Bone marrow (tissue), 2 donors: ENCODE results near the gene C14orf132.
"Not testable (repeated sequence)": the region's sequence is repeated elsewhere in the genome, so short reads cannot be mapped to it uniquely, and the experiment has no call there.

Experiments
- DNase-seq, 2 donors: peaks; one replicate each; lab custom pipeline; 2025; lab: John Stamatoyannopoulos, UW

C14orf132 gene

DNA sequence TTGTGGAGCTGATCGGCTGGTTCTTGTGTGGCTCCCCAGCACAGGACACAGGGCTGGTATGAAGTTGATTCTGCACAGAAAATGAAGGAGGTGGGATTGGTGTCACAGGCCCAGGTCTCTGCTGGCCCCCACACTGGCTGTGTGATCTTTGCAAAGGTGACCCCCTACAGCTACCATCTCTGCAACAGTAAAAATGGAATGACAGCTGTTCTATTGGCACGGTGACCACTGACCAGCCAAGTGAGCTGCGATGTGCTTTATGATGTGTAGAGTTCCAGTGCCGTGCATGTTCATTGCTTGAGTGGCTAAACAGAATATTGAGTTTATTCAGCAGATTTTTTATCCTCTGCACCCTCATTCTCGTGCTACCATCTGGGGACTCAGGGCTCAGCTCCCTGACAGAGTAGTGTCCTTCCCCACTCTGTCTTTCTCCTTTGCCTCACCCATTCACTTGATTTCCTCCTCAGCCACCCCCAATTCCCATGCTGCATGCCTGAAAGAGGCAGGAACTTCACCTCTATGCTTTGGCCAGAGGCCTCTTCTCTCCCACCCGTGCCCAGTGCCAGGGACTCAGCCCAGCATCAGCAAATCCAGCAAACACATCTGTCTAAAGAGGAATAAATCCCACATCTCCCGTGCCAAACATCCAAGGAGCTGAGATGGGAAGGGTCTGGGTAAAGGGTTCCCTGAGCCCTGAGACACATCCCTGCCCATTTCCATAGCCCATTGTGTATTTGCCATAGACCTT, 21.2 kb downstream of the C14orf132 start:
- no peak for DNase-seq

DNA sequence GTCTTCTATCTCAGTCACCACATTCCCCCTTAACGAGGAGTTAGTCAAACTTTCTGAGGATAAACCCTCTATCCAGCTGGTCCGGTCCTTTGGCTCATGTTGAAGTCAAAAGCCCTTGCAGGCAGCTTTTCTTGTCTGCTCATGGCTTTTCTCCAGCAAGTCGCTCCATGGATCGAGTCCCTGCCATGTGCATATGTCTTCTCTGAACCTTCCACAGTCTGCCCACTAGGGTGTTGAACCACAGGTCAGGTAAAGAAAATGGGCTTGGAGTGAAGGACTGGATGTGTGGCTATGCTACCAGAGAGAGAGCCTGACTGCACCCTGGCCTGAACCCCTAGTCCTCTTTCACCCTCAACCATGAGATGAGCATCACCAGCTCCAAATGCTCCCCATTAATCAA, 22.8 kb downstream of the C14orf132 start:
- no peak for DNase-seq

DNA sequence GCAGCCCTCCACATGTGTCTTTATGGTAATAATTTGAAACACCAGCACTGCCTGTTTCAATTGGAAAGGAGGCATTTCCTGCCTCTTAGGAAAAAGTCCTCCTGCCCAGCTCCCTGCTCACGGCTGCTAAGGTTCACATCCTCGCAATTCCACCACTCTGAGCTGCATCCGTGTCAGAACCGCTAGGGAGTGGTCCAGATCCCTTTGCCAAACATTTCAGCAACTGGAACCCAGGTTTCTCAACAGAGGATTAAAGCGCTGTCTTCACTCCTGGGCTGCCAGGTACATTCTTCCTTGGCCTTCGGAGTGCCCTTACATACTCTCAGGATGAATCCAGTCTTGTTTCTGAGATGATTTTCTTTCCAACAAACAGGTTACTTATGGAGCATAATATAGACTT, 23.3 kb downstream of the C14orf132 start:
- DNase-seq = no peak

DNA sequence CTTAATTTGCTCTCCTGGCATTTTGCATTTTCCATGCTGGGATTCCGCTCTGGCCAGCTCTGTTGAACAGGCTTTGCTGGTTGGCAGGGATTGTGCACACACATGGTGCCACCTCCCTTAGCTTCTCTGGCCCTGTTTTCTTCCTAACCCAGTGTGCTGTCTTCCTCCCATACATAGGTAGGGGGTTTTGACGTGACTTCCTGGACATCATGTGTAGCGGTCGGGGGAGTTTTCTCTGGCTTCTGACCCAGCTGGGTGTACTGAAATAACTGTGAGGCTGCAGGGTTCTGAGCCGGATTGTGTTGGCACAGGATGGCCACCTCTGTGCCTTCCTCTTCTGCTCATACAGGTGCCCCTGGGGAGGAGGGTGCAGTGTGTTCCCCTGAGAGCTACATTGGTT, 25.7 kb downstream of the C14orf132 start:
- no peak for DNase-seq

DNA sequence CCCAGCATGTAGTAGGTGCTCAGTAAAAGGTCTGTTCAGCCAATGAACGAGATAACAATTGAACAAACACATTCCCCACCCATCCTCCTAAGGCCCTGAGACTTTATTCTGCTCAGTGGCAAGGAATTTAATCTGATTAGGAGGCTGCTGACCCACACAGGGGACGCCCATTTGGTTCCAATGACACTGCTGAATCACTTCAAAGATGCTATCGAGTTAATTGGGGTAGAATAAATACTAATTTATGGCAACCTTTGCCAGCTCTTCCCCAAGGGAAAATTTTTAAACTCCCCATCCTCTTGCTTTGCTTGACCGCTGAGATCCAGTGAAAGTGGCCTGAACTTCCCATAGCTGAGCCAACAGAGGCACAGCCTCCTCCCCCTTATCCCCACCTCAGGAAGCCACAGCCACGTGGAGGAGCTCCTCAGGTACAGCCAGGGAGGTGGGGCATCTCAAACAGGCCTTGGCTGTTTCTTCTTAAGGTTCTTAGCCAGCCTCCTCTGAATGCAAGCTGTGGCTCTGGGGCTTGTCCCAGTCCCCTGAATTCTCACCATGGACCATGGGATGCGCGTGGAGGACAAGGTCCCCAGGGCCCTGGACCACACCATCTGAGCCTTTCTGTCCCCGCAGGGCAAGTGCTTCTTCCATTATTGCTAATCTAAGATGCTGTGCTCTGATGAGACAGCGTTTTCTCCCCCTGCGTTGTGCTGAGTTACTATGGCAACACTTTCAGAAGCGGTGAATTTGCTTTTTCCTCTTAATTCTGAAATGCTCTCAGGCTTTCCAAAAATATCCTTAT, 26.7 kb downstream of the C14orf132 start:
- DNase-seq = no peak

DNA sequence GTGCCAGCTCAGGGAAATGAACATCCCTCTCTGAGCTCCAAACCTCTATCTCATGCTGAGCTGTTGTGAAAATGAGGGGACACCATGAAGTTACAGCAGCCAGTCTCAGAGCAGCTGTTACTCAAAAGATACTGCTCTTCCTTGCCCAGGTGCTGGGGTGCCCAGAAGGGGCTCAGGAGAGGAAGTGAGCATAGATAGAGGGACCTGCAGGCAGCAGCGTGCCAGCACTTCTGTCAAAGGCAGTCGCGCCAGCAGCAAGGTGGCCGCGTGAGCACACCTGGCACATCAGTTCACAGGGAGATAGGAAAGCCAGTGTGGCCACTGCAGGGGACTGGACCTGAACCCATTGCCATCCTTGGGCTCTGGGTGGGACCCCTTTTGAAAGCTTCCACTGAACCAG, 27.8 kb downstream of the C14orf132 start:
- no peak for DNase-seq

DNA sequence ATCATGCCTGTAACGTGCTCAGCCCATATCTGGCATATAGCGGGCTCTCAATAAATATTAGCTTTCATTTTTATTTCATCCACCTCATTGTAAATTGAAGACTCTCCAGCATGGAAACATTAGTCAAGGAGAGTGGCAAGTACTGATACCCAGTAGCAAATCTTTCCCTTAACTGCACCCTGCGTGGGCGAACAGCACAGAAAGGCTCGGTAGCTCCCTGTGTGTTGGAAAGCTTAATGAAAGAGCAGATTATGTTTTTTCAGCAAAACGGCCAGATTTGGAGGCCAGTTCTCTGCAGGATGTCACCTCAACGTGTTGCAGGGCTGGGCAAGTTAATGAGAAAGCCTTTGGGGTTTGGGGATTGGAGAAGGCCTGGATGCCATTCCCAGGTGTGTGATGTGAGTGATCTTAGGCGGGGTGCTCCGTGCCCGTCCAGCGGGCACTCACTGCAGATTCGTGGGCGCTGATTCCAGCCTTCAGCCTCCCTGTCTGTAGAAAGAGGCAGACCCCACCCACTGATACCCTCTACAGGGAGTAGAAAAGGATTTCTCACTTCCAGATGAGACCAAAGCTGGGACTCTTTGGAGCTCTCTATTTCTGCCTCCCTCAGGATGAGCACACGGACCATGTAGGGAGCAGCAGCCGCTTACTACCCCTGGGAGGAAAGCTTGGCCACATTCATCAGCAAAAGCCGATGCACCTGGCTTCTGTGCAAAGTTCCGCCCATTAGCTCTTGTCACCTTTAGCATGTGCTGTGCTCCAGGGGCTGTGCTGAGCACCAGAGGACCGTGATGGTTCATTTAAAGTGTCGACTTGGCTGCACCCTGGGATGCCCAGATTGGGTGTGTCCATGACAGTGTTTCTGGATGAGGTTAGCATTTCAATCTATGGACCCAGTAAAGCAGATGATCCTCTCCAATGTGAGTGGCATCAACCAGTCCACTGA, 29.1 kb downstream of the C14orf132 start:
- DNase-seq = no peak

DNA sequence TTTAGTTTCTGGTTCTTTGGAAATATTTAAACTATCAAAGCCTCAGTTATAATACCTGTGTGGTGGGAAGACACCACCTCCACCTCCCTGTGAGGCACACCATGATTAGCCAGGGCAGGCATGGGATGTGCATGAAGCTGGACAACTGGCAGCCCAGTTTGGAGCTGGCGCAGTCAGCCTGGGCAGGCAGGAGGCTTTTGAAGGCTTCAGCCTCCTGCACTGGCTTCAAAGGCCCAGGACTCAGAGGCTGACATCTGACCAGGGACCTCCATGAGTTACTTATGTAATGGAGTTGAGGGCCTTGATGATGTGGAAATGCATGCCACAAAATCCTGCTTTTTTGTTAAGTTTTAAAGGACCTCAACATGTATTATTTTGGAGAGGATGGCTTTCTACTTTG, 30.3 kb downstream of the C14orf132 start:
- DNase-seq = no peak

DNA sequence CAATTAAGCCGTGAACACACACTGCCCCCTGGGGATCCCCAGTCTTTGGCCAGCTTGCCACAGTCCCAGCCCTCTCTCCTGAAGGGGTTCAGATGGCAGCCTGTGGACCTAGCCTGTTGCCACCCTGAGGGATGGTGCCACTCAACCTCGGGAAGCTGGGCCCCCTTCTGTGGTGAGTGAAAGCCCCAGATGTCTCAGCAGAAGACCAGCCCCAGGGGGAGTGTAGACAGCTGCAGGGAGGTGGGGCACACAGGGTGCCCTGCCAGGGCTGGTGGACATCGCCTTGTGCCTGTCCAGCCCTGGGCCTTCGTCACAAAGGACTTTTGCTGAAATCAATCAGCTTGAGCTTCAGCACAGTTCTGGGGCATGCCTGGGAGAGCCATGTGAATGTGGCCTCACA, 32.4 kb downstream of the C14orf132 start:
- DNase-seq = no peak

DNA sequence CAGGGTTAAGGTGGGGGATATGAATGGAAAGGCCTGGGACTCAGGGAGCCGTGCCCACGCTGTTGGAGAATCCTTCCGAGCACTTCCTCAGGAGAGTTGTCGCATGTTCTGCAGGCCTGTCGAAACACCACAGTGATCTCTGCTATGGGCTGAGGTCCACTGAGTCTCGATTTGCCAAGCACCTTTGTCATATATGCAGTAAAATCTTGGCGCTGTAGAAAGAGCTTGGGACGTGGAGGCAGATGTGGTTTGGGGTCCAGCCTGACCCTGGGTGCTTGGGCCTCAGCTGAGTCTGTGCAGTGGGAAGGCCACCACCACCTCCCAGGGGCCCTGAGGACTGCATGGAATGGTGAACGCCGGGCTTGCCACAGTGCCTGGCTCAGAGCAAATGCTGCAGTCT, 32.9 kb downstream of the C14orf132 start:
- no peak for DNase-seq

DNA sequence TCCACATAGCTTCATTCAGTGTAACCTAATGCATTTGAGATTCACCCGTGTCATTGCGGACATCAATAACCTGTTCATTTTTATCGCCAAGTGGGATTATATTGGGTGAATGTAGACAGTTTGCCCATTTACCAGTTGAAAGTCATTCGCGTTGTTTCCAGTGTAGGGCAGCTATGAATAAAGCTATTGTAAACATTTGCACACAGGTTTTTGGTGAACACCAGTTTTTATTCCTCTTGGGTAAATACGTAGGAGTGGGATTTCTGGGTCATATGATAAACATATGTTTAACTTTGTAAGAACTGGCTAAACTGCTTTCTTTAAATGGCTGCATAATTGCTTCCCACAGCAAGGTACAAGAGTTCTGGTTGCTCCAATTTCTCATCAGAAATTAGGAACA, 33.6 kb downstream of the C14orf132 start:
- DNase-seq = no peak

DNA sequence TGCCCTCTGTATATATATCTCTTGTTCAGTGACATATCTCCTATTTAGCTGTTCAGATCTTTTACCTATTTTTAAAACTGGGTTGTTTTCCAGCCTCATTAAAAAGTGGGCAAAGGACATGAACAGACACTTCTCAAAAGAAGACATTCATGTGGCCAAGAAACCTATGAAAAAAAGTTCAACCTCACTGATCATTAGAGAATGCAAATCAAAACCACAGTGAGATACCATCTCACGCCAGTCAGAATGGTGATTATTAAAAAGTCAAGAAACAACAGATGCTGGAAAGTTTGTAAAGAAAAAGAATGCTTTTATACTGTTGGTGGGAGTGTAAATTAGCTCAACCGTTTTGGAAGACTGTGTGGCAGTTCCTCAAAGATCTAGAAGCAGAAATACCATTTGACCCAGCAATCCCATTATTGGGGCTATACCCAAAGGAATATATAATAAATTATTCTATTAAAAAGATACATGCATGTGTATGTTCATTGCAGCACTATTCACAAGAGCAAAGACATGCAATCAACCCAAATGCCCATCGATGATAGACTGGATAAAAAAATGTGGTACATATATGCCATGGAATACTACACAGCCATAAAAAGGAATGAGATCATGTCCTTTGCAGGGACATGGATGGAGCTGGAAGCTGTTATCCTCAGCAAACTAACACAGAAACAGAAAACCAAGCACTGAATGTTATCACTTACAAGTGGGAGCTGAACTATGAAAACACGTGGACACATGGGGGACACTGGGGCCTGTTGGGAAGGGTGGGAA, 34.3 kb downstream of the C14orf132 start:
- DNase-seq = not testable (repeated sequence)

DNA sequence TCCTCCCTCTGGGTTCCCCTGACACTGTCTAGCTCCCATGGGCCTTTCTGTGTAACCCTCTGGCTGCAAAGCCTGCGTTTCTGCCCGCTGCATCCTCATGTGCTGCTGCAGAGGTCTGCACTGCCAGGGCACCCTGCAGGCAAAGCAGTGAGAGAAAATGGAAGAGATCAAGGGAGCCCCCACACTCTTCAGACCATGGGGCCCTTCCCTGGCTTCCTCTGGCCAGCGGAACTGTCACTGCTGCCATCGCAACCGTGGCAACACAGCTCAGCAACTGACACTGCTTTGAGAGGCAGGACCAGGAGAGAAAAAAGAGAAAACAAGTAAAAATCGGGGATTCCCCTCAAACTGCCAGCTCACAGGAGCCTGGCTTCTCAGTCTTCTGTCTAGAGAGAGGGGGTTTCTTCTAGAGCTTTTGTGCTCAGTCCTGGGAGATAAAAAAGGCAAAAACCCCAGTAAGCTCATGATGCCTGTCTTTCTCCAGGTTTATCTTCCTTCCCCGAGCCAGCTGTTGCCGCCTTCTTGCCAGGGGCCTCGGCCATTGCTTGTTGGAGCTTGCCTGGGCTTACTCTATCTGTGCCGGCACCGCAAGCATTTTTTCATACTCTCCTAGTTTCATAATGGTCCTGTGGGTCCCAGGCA, 38.9 kb downstream of the C14orf132 start:
- no peak for DNase-seq

DNA sequence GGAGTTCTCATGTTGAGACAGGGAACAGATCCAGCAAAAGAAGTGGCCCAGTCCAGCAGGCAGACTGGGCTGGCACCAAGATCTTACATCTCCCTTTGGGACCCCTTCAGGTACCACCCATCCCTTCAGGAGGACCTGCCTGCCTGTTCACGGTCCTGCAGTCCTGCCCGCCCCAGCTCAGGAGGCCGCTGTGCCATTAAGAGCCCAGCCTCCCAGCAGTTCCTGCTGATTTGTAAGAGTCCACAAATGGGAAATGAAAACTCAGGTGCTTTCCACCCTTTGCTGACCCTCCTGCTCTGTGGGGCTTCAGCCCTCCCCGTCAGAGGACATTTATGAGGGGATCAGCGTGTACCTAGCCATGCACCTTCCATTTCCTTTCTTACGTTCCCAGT, 39.5 kb downstream of the C14orf132 start:
- no peak for DNase-seq

DNA sequence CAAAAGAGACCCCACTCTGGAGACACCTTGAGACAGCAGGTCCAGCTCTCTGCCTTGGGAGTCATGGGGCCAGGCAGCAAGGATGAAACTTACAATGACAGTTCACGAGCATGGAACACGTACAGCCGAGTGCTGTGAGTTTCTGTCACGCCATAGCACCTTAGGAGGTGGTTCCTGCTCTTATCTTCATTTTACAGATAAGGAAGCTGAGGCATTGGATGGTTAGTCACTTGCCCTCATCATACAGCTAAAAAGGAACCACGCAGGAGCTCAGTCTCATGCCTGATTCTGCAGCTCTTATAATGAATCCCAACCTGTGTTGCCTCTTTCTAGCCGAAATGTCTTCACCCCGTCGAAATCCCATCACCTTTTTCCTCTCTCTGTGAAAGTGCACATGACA, 39.9 kb downstream of the C14orf132 start:
- DNase-seq = no peak

DNA sequence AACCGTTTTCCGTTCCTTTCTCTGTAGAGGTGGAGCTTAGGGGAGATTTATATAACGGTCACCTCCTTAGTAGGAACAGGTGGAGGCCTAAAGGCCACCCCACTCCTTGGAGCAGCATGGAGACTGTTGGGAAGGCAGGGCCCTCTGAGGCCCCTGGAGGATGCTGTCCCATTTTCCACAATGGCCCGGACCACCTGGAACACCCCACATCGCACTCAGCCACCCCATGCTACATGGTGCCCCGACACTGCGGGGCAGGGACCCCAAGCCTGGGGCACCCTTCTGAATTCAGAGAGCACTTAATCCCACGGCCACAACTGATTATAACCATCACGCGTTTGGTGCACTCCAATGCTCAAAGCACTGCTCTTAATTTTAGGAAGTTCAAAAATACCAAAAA, 41.4 kb downstream of the C14orf132 start:
- DNase-seq = no peak

DNA sequence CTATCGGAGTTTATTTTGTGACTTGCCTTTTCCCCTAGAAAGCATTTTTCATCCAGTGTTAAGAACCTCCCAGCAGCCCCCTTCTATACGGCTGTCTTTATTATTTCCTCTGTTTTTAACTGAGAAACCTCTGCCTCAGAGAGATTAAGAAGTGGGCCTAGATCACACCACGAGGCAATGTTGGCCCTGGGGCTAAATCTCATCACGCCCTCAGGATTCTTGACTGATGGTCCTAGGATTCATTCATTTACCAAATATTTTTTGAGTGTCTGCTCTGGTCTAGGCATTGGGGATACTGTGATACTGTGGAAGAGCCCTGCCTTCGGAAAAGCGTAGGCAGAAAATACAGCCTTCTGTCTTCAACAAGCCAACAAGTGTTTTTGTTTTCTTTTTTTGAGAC, 42.1 kb downstream of the C14orf132 start:
- DNase-seq = no peak

DNA sequence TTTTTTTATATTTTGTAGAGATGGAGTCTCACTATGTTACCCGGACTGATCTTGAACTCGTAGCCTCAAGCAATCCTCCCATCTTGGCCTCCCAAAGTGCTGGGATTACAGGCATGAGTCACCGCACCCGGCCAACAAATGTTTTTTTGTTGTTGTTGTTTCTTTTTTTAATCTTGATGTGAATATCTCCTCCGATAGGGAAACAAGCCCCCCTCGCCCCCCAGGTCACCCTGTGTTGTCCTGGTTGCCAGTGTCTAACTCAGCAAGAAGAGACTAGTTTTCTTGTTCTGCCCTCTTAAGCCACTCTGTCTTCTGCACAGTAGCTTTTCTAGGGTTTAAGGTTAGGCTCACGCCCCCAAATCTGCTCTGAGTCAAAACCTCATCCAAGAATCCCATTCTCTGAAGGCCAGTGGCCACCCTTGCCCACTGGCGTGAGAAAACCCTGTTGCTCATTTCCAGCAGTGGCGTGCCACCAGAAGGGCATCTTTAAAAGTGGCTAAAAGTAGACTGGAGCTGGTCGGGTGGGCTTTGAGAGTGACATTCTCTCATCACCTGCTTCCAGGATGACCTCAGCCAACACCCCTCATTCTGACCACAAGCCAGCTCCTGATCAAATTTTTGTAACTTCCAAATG, 42.7 kb downstream of the C14orf132 start:
- DNase-seq = no peak

DNA sequence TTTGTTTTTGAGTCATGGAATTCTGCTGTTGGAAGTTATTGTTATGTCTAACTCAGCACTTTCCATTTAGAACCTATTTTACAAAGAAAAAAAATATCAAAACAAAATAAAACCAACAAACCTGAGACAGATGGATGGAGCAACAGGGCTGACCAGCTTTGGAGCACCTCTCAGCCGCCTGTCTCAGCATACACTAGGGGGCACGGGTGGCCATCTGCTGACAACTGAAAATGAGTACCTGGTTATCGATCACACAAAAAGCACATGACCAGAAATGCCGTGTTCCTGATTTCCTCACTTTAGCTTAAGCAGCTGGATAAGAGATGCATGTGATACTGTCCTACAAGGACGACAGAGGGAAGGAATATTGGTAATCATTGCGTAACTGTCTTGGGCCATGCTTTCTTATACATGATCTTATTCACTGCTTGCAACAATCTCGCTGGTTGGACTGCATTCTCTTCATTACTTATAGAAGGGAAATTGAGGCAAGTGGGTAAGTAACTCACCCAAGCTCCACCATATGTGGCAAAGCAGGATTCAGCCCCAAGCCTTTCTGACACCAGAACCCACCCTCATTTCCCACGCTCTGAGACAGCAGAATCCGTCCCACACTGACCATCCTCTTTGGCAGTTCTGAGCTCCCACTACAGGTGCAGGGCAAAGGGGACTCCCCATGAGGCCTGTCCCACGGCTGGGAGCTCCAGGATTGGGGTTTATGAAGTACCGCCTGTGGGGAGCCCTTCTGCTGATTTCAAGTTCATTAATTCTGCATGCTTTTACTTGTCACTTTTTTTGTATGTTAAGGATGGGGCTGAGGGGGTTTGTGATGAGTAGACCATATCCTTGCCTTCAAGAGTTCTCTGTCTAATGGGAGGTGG, 43.5 kb downstream of the C14orf132 start:
- no peak for DNase-seq
